NK-92 (cell line): Measurements from ENCODE around the gene MRGPRE.

Experiments used
- DNase-seq: peaks from one replicate; lab custom pipeline; 2025; ENCODE audit not compliant: unreplicated experiment; lab: John Stamatoyannopoulos, UW

The MRGPRE gene

DNA sequence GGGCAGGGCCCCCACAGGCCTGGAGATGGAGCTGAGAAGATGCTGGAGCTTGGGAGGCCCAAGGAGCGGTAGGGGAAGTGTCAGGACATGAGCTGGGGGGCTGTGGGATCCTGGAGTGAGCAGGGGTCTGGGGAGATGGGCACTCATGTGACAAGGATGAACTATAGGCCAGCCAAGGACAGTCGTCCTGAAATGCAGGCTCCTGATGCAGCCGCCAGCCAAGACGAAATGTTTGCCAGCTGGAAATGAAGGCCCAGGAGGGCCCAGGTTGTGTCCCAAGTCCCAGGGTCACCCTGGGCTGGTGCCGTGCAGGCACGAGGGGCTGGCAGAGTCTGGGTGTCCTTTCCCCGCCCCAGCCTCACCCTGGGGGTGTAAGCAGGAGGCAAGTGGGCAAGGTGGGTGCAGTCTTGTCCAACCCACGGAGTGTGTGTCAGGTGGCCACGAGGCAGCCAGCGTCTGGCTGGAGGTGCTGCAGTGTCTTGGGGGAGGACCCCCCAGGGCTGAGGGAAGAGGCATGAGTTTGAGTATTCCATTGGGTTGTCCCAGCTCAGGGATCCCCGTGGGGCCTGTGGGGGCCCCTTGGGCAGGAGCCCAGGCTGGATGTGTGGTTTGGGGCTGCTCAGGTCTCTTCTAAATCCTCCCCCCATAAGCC lies 35.0 kb downstream of the MRGPRE start:
- no peak for DNase-seq

GRCh38 chr11:3196161-3197043 lies 35.8 kb downstream of the MRGPRE start:
- DNase-seq, result no peak

- DNase-seq, result no peak
Observed at GRCh38 chr11:3195251-3196160, 36.7 kb downstream of the MRGPRE start.

DNA sequence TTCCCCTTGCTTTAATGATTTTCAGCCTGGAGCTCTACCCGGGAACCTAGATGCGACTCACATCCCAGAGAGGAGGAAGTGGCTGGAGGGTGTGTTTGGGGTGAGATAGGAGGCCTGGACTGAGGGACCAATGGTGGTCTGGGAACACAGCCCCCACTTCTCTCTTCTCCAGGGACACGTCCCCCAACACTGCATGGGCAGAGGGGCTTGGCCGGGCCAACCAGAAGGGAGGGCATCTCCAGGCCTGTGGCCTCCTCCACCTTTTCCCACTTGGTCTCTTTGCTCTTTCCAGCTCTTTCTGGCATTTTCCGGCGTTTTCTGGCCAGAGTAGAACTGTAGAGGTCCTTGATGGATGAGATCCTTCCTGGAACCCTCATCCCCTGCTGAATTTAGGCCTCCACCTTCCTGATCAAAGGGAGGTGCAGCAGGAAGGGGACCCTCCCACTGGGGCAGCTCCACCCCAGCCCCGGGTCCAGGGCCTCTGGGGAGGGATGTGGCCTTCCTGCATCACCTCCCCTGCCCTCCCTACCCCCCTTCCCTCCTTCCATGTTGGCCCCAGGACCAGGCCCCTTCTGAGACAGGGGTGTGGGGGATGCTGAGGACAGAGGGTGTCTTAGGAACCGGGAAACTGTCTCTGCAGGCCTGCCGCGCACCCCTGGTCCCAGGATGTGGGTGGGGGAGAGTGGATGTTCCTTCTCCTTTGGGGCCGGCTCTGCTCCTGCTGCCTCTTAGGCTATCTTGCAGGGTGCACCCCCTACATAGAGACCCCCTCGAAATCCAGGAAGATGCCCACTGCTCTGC lies 38.0 kb downstream of the MRGPRE start:
- DNase-seq, result no peak

GRCh38 chr11:3193373-3194015 lies 38.7 kb downstream of the MRGPRE start:
- no peak for DNase-seq

GRCh38 chr11:3192511-3193372 lies 39.5 kb downstream of the MRGPRE start:
- no peak for DNase-seq

DNA sequence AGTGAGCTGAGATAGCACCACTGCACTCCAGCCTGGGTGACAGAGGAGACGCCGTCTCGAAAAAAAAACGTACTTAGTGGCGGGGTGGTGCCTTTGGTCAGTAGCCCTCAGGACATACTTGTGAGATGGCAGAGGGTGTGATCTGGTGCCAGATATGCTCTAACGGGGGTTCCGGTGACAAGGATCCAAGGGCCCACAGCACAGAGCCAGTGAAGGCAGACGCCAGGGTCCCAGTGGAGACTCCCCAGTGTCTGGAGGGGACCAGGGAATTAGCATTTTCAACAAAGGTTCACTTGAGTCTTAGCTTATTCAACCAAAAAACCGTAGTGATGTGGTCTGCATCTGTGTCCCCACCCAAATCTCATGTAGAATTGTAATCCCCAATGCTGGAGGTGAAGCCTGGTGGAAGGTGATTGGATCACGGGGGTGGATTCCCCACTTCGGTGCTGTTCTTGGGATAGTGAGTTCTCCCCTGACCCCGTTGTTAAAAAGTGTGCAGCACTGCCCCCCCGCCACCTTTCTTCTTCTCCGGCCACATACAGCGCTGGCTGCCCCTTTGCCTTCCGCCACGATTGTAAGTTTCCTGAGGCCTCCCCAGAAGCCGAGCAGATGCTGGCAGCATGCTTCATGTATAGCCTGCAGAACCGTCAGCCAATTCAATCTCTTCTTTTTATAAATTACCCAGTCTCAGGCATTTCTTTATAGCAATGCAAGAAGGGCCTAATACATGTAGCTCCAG lies 40.5 kb downstream of the MRGPRE start:
- DNase-seq, result no peak

- no peak for DNase-seq
Observed at GRCh38 chr11:3190600-3190999, 41.6 kb downstream of the MRGPRE start.

- DNase-seq, result no peak
Observed at GRCh38 chr11:3189886-3190583, 42.2 kb downstream of the MRGPRE start.

DNA sequence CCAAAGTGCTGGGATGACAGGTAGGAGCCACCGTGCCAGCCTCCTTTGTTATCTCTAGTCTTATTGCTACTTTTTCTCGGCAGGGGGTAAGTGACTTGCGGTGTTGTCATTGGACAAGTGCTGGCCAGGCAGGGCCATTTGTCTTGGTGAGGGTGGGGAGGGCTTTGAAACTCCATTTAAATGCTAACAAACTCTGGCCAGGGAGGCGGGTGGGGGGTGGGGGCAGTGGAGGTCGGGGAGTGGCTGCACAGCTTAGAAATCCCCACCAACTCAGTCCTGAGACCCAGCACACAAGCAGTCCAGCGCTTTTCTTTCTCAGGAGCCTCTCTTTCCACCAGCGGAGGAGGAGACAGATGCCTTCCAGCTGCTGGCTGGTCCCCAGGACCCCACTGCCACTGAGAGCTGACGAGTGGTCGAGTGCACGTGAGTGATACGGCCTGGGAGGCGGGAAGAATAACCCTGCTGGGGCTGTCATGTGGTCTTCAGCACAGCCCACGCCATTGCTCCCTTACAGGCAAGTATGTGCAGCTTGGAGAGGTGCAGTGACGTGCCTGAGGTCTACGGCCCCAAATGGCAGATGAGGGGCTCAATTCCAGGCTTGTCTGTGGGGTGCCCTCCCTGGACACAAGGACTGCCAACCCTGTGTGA lies 42.9 kb downstream of the MRGPRE start:
- DNase-seq, result no peak

- no peak for DNase-seq
Observed at GRCh38 chr11:3188496-3189195, 43.6 kb downstream of the MRGPRE start.

DNA sequence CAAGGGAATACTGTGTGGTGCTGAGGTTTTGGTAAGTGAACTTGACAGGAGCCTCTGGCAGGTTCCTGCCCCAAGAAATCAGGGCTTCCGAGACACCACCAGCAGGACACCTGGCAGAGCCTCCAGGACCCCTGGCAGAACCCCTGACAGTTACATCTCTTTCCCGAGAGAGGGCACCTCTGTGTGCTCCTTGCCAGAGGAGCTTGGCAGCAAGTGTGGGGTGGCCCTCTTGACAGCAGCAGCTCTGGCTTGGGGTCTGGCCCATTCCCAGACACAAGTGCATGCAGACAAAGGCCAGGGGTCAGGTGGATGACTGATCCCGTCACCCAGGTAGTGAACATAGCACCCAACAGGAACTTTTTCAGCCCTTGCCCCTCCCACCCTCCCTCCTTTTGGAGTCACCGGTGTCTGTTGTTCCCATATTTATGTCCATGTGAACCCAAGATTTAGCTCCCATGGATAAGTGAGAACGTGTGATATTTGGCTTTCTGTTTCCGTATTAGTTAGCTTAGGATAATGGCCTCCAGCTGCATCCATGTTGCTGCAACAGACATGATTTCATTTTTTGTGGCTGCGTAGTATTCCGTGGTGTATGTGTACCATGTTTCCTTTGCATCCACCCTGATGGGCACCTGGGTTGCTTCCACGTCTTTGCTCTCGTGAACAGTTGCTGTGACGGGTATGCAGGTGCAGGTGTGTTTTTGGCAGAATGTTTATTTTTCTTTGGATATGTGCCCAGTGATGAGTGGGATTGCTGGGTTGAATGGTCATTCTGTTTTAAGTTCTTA lies 45.9 kb downstream of the MRGPRE start:
- DNase-seq, result no peak

DNA sequence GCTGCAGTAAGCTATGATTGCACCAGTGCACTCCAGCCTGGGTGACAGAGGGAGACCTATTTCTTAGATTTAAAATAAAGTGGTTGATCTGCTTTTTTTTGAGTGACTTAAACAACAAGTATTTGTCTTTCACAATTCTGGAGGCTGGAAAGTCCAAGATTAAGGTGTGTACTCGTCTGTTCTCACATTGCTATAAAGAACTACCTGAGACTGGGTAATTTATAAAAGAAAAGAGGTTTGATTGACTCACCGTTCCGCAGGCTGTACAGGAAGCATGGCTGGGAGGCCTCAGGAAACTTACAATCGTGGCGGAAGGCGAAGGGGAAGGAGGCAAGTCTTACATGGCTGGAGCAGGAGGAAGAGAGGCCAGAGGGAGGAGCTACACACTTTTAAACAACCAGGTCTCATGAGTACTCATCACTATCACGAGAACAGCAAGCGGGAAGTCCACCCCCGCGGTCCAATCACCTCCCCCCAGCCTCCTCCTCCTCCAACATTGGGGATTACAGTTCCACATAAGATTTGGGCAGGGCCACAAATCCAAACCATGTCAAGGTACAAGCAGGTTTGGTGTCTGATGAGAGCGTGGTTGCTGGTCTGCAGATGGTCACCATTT lies 47.4 kb downstream of the MRGPRE start:
- no peak for DNase-seq

DNA sequence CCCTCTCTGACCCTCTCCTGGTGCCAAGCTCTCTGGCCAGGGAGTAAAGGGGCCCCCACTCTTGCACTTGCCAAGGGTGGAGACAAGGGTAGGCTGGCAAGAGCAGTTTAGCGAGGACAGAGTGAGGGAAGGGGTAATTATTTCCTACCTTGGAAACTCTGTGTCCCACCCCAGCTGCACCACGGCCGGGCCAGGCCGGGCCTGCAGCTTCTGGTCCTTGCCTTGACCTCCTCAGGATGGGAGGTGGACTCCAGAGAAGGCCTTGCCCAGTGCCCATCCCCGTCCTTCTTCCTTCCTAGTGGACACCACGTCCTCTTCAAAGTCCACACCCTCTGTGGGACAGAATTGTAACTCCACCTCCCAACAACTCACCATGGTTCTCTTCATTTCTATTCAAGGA lies 48.7 kb downstream of the MRGPRE start:
- no peak for DNase-seq

- DNase-seq, result no peak
Observed at GRCh38 chr11:3182462-3182852, 49.8 kb downstream of the MRGPRE start.
